ENCODE measurements around the gene CSMD2.
A peak's percentile ranks its signal among the peaks of the same experiment; 100 is the strongest.
"Not testable (repeated sequence)": the region's sequence is repeated elsewhere in the genome, so short reads cannot be mapped to it uniquely, and the experiment has no call there.

The CSMD2 gene
- total RNA-seq, result 0 to 0.07 reads per million in 2 donors

- no peak for DNase-seq
Observed at GRCh38 chr1:34164771-34165391, at the start of gene CSMD2. CSMD2 (minus strand) TSS chr1:34165230; CDS start chr1:34165097, 133 bp downstream.

- DNase-seq, result no peak
Observed at GRCh38 chr1:34213956-34214355, 48.9 kb upstream of the CSMD2 start.

GRCh38 chr1:34212673-34213072 lies 47.6 kb upstream of the CSMD2 start:
- no peak for DNase-seq

- DNase-seq, result no peak
Observed at GRCh38 chr1:34199927-34200326, 34.9 kb upstream of the CSMD2 start.

GRCh38 chr1:34192621-34193020 lies 27.6 kb upstream of the CSMD2 start:
- DNase-seq, result no peak

- no peak for DNase-seq
Observed at GRCh38 chr1:34190692-34191091, 25.7 kb upstream of the CSMD2 start.

GRCh38 chr1:34188985-34189384 lies 24.0 kb upstream of the CSMD2 start:
- DNase-seq, result no peak

- no peak for DNase-seq
Observed at GRCh38 chr1:34188418-34188817, 23.4 kb upstream of the CSMD2 start.

GRCh38 chr1:34186741-34187494 lies 21.9 kb upstream of the CSMD2 start:
- DNase-seq, result no peak

- DNase-seq, result not testable (repeated sequence)
Observed at GRCh38 chr1:34183381-34183780, 18.4 kb upstream of the CSMD2 start.

GRCh38 chr1:34178072-34178471 lies 13.0 kb upstream of the CSMD2 start:
- no peak for DNase-seq

GRCh38 chr1:34176830-34177603 lies 12.0 kb upstream of the CSMD2 start, which contains the start of gene C1orf94:
C1orf94 (plus strand) TSS chr1:34176907; CDS start chr1:34177790, 883 bp downstream.
- no peak for DNase-seq

- DNase-seq, result no peak
Observed at GRCh38 chr1:34175744-34176143, 10.7 kb upstream of the CSMD2 start.

- DNase-seq, result no peak
Observed at GRCh38 chr1:34167389-34167788, 2.4 kb upstream of the CSMD2 start.

- DNase-seq, result no peak
Observed at GRCh38 chr1:34166625-34167361, 1.8 kb upstream of the CSMD2 start.

GRCh38 chr1:34166191-34166624 lies 1.2 kb upstream of the CSMD2 start:
- no peak for DNase-seq

- DNase-seq, result no peak
Observed at GRCh38 chr1:34165422-34165921, 442 bp upstream of the CSMD2 start.

GRCh38 chr1:34163792-34164731 lies 968 bp downstream of the CSMD2 start:
- DNase-seq, result no peak

GRCh38 chr1:34162852-34163766 lies 1.9 kb downstream of the CSMD2 start:
- peak in 1 of 5 experiments; percentile 40 for DNase-seq

- no peak for DNase-seq
Observed at GRCh38 chr1:34156739-34157138, 8.3 kb downstream of the CSMD2 start.
